Vagina (tissue), 2 donors: ENCODE measurements around the gene SCYL2. TPM values are rescaled to one million over a fixed set of nuclear protein-coding genes. Genes with fewer than 3 reads are reported as not detected.

Experiments
- DNase-seq, 2 donors: peaks; one replicate each; pipeline ENCODE4 v3.0.0-alpha.2; 2017; ENCODE audit errors: extremely low spot score in 2 of 2
- H3K27ac ChIP-seq: fragments of 200-600 bp; sonication (generic); one replicate; pipeline ENCODE4 v1.5.1; 2019
- H3K27me3 ChIP-seq: fragments of 200-600 bp; sonication (generic); one replicate; pipeline ENCODE4 v1.5.1; 2019
- H3K36me3 ChIP-seq, 2 donors: fragments of 200-600 bp; sonication (generic); one replicate each; pipeline ENCODE4 v1.5.1; 2017 to 2019
- H3K4me1 ChIP-seq: fragments of 200-600 bp; sonication (generic); one replicate; pipeline ENCODE4 v1.5.1; 2019
- H3K4me3 ChIP-seq, 2 donors: fragments of 200-600 bp; sonication (generic); 1 replicate in 1 of 2; 2 replicates in 1 of 2; pipeline ENCODE4 v1.5.1; 2016 to 2019
- H3K9me3 ChIP-seq: fragments of 200-600 bp; sonication (generic); one replicate; pipeline ENCODE4 v1.5.1; 2019
- CTCF ChIP-seq, 3 experiments: fragments of 450-650 bp in 2 of 3; fragments of 200-600 bp in 1 of 3; sonication (generic) in 1 of 3; IDR thresholded peaks; one replicate each; pipeline ENCODE4 v1.5.1; 2017 to 2019; ENCODE audit warnings: antibody characterized with exemption in 3 of 3, mild to moderate bottlenecking in 2 of 3, moderate library complexity in 2 of 3
- POLR2A ChIP-seq, 2 donors: fragments of 450-650 bp; IDR thresholded peaks; one replicate each; pipeline ENCODE4 v1.6.1; 2017; ENCODE audit warnings: antibody characterized with exemption in 2 of 2, mild to moderate bottlenecking in 2 of 2, moderate library complexity in 2 of 2
- POLR2AphosphoS5 ChIP-seq, 2 donors: sonication (generic); formaldehyde crosslinking; IDR thresholded peaks; one replicate each; pipeline ENCODE4 v1.9.0; 2017; ENCODE audit warnings: antibody characterized with exemption in 2 of 2, mild to moderate bottlenecking in 2 of 2, low read depth in 1 of 2; ENCODE audit not compliant: insufficient read depth in 1 of 2
- intact Hi-C: fragments of 100-400 bp; cut with DNase I; formaldehyde crosslinking; loops from one replicate; pipeline ENCODE4 v1.15.1; 2023
- total RNA-seq: library from RNA; depleted of rRNA; stranded (reverse); fragments of >200 nt; gene quantifications from one replicate; pipeline ENCODE4 v1.2.3, GENCODE V29; 2016

Gene SCYL2
- total RNA-seq, 1 donor from 2014 or later, result 48.1 TPM

DNA sequence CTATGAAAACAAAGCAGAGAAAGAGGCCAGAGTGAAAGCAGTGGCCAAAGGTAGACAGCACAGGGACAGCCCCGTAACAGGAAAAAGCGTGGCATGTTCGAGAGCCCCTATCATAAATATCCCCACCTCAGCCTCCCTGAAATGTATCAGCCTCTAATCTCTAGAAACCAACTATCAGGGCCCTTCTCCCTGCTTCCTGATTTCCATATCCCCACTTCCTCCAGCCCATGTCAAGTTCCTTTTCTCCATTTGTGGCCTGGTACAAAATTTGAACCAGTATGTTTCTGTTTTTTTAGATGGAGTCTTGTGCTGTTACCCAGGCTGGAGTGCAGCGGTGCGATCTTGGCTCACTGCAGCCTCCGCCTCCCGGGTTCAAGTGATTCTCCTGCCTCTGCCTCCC lies 17.0 kb upstream of the SCYL2 start:
- Histone ChIP-seq H3K27ac (no peak overlapping the region), H3K9me3 (no peaks in the 10 kb centered on the region), H3K27me3 (no peaks in the 10 kb centered on the region), H3K36me3 (no peaks in the 10 kb centered on the region), H3K4me3 (no peak overlapping the region), H3K4me1 (no peaks in the 10 kb centered on the region)
- TF ChIP-seq POLR2A (IDR thresholded peaks at IDR 0.05) (no peak), POLR2AphosphoS5 (IDR thresholded peaks at IDR 0.05; ENCODE audit: insufficient read depth in 1 of 2, low read depth in 1 of 2) (no peak), CTCF (IDR thresholded peaks at IDR 0.05) (no peak)
- DNase-seq, result no peak
- intact Hi-C loops, result no loop called here

GRCh38 chr12:100251917-100252316 lies 15.1 kb upstream of the SCYL2 start:
- TF ChIP-seq POLR2AphosphoS5 (IDR thresholded peaks at IDR 0.05; ENCODE audit: insufficient read depth in 1 of 2, low read depth in 1 of 2), result no peak
- no peak for TF ChIP-seq CTCF (IDR thresholded peaks at IDR 0.05)
- TF ChIP-seq POLR2A (IDR thresholded peaks at IDR 0.05), result no peak
- Histone ChIP-seq H3K4me1 (no peaks in the 10 kb centered on the region), H3K4me3 (no peak overlapping the region), H3K27ac (no peak overlapping the region), H3K9me3 (no peaks in the 10 kb centered on the region), H3K36me3 (no peaks in the 10 kb centered on the region), H3K27me3 (no peaks in the 10 kb centered on the region)
- DNase-seq, result no peak
- intact Hi-C loops, result no loop called here

DNA sequence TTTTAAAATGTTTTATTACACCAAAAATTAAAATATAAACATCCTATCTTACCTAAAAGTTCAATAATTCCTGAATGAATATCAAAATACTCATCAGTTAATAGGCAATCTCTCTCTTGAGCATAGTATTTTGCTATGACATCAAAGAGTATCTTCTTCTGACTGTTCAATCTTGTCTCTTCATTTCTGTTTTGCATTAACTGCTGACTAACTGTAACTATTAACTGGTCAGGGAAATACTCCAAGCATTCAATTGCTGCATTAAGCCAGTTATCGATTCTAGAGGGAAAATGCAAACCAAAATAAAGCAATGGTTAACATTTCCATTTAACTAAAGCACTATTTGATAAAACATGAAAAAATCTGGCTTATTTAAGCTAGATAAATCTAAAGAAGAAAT lies 13.5 kb upstream of the SCYL2 start:
- no peak for TF ChIP-seq POLR2AphosphoS5 (IDR thresholded peaks at IDR 0.05; ENCODE audit: insufficient read depth in 1 of 2, low read depth in 1 of 2)
- TF ChIP-seq CTCF (IDR thresholded peaks at IDR 0.05), result no peak
- no peak for TF ChIP-seq POLR2A (IDR thresholded peaks at IDR 0.05)
- no peaks in the 10 kb centered on the region for H3K9me3 ChIP-seq
- no peaks in the 10 kb centered on the region for H3K4me1 ChIP-seq
- no peak overlapping the region for H3K4me3 ChIP-seq
- no peak overlapping the region for H3K27ac ChIP-seq
- H3K36me3 ChIP-seq, result no peaks in the 10 kb centered on the region
- intact Hi-C loops, result no loop called here
- DNase-seq, result no peak
- no peaks in the 10 kb centered on the region for H3K27me3 ChIP-seq

GRCh38 chr12:100254876-100255275 lies 12.1 kb upstream of the SCYL2 start:
- DNase-seq, result no peak
- TF ChIP-seq POLR2A (IDR thresholded peaks at IDR 0.05) (no peak), POLR2AphosphoS5 (IDR thresholded peaks at IDR 0.05; ENCODE audit: insufficient read depth in 1 of 2, low read depth in 1 of 2) (peak in 1 of 2 donors; percentile 50)
- H3K9me3 ChIP-seq, result no peaks in the 10 kb centered on the region
- H3K4me1 ChIP-seq, result no peaks in the 10 kb centered on the region
- no peaks in the 10 kb centered on the region for H3K36me3 ChIP-seq
- H3K27ac ChIP-seq, result no peak overlapping the region
- intact Hi-C loops, result no loop called here
- H3K4me3 ChIP-seq, result no peak overlapping the region
- H3K27me3 ChIP-seq, result no peaks in the 10 kb centered on the region

DNA sequence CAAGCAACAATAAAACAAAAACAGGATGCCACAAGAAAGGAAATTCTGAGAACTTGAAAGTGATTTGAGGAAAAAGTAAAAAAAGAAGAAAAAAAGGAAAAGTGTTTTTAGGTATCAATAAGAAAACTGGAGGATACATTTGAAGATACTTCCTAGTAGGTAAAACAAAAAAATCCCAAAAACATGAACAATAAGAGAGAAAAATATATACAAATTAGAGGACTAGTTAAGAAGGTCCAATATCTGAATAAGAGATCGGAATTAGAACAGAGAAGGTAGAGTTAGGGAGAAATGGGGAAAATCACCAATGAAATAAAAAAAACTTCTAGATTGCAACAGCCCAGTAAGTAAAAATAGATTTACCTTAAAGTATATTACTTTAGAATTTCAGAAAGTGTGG lies 8.8 kb upstream of the SCYL2 start:
- no peaks in the 10 kb centered on the region for H3K27me3 ChIP-seq

More for the DNA sequence above, 8.8 kb upstream of the SCYL2 start:
- TF ChIP-seq POLR2AphosphoS5 (IDR thresholded peaks at IDR 0.05; ENCODE audit: insufficient read depth in 1 of 2, low read depth in 1 of 2) (no peak), POLR2A (IDR thresholded peaks at IDR 0.05) (no peak), CTCF (IDR thresholded peaks at IDR 0.05) (no peak)
- no peak overlapping the region for H3K27ac ChIP-seq
- intact Hi-C loops, result no loop called here
- no peaks in the 10 kb centered on the region for H3K36me3 ChIP-seq
- no peaks in the 10 kb centered on the region for H3K9me3 ChIP-seq
- no peak for DNase-seq
- H3K4me3 ChIP-seq, result no peak overlapping the region
- H3K4me1 ChIP-seq, result no peaks in the 10 kb centered on the region
